ENCODE measurements around the gene APOA5. TPM values are rescaled to one million over a fixed set of nuclear protein-coding genes. Genes with fewer than 3 reads are reported as not detected.

Gene APOA5
- total and polyA plus RNA-seq, 2 of the 13 experiments (the other 11 are each of a cell fraction or from before 2014, with no cell fraction given) = 44.0 to 49.1 TPM

DNA sequence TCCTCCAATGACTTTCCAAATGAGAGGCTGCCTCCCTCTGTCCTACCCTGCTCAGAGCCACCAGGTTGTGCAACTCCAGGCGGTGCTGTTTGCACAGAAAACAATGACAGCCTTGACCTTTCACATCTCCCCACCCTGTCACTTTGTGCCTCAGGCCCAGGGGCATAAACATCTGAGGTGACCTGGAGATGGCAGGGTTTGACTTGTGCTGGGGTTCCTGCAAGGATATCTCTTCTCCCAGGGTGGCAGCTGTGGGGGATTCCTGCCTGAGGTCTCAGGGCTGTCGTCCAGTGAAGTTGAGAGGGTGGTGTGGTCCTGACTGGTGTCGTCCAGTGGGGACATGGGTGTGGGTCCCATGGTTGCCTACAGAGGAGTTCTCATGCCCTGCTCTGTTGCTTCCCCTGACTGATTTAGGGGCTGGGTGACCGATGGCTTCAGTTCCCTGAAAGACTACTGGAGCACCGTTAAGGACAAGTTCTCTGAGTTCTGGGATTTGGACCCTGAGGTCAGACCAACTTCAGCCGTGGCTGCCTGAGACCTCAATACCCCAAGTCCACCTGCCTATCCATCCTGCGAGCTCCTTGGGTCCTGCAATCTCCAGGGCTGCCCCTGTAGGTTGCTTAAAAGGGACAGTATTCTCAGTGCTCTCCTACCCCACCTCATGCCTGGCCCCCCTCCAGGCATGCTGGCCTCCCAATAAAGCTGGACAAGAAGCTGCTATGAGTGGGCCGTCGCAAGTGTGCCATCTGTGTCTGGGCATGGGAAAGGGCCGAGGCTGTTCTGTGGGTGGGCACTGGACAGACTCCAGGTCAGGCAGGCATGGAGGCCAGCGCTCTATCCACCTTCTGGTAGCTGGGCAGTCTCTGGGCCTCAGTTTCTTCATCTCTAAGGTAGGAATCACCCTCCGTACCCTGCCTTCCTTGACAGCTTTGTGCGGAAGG lies 40.9 kb upstream of the APOA5 start (continued):
- peak; percentile 82; the same call in 1 of the 2 replicates for TF ChIP-seq FOXA1 (IDR thresholded peaks at IDR 0.05)
- TF ChIP-seq FOXA1 (CRISPR knock-in tag; IDR thresholded peaks at IDR 0.05) = peak; percentile 99
- TF ChIP-seq, protein P1, sequence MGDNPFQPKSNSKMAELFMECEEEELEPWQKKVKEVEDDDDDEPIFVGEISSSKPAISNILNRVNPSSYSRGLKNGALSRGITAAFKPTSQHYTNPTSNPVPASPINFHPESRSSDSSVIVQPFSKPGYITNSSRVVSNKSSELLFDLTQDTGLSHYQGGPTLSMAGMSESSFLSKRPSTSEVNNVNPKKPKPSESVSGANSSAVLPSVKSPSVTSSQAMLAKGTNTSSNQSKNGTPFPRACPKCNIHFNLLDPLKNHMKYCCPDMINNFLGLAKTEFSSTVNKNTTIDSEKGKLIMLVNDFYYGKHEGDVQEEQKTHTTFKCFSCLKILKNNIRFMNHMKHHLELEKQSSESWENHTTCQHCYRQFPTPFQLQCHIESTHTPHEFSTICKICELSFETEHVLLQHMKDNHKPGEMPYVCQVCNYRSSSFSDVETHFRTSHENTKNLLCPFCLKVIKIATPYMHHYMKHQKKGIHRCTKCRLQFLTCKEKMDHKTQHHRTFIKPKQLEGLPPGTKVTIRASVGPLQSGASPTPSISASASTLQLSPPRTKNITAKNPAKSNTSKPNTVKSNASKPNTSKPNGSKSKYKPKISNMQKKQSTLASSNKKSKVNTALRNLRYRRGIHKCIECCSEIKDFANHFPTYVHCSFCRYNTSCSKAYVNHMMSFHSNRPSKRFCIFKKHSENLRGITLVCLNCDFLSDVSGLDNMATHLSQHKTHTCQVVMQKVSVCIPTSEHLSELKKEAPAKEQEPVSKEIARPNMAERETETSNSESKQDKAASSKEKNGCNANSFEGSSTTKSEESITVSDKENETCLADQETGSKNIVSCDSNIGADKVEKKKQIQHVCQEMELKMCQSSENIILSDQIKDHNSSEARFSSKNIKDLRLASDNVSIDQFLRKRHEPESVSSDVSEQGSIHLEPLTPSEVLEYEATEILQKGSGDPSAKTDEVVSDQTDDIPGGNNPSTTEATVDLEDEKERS (CRISPR knock-in tag; IDR thresholded peaks at IDR 0.05) = peak; percentile 35; the same call in 1 of the 2 replicates
- TF ChIP-seq ZIK1 (CRISPR knock-in tag; IDR thresholded peaks at IDR 0.05; ENCODE audit: borderline replicate concordance, low read depth) = no peak
- 0 out of 2 replicates have a peak, but pooled peaks have one; percentile 88 for TF ChIP-seq FUBP1 (CRISPR knock-in tag; IDR thresholded peaks at IDR 0.05; ENCODE audit: borderline replicate concordance)
- TF ChIP-seq HCFC1 (IDR thresholded peaks at IDR 0.05; ENCODE audit: low read depth, low read length) = no peak
- peak; percentile 94; the same call in 1 of the 2 replicates for TF ChIP-seq KDM4B (CRISPR knock-in tag; IDR thresholded peaks at IDR 0.05)
- peak; percentile 95 for TF ChIP-seq ATF2 (CRISPR knock-in tag; IDR thresholded peaks at IDR 0.05)
- TF ChIP-seq, protein P2, sequence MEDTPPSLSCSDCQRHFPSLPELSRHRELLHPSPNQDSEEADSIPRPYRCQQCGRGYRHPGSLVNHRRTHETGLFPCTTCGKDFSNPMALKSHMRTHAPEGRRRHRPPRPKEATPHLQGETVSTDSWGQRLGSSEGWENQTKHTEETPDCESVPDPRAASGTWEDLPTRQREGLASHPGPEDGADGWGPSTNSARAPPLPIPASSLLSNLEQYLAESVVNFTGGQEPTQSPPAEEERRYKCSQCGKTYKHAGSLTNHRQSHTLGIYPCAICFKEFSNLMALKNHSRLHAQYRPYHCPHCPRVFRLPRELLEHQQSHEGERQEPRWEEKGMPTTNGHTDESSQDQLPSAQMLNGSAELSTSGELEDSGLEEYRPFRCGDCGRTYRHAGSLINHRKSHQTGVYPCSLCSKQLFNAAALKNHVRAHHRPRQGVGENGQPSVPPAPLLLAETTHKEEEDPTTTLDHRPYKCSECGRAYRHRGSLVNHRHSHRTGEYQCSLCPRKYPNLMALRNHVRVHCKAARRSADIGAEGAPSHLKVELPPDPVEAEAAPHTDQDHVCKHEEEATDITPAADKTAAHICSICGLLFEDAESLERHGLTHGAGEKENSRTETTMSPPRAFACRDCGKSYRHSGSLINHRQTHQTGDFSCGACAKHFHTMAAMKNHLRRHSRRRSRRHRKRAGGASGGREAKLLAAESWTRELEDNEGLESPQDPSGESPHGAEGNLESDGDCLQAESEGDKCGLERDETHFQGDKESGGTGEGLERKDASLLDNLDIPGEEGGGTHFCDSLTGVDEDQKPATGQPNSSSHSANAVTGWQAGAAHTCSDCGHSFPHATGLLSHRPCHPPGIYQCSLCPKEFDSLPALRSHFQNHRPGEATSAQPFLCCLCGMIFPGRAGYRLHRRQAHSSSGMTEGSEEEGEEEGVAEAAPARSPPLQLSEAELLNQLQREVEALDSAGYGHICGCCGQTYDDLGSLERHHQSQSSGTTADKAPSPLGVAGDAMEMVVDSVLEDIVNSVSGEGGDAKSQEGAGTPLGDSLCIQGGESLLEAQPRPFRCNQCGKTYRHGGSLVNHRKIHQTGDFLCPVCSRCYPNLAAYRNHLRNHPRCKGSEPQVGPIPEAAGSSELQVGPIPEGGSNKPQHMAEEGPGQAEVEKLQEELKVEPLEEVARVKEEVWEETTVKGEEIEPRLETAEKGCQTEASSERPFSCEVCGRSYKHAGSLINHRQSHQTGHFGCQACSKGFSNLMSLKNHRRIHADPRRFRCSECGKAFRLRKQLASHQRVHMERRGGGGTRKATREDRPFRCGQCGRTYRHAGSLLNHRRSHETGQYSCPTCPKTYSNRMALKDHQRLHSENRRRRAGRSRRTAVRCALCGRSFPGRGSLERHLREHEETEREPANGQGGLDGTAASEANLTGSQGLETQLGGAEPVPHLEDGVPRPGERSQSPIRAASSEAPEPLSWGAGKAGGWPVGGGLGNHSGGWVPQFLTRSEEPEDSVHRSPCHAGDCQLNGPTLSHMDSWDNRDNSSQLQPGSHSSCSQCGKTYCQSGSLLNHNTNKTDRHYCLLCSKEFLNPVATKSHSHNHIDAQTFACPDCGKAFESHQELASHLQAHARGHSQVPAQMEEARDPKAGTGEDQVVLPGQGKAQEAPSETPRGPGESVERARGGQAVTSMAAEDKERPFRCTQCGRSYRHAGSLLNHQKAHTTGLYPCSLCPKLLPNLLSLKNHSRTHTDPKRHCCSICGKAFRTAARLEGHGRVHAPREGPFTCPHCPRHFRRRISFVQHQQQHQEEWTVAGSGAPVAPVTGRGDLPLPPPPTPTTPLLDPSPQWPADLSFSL (CRISPR knock-in tag; IDR thresholded peaks at IDR 0.05) = no peak
- peak; percentile 66; the same call in 1 of the 2 replicates for TF ChIP-seq ATF3 (CRISPR knock-in tag; IDR thresholded peaks at IDR 0.05)
- no peak for TF ChIP-seq SSRP1 (CRISPR knock-in tag; IDR thresholded peaks at IDR 0.05)
- TF ChIP-seq ZNF230 (CRISPR knock-in tag; IDR thresholded peaks at IDR 0.05) = 0 out of 2 replicates have a peak, but pooled peaks have one; percentile 65
- no peak for TF ChIP-seq MAFF (IDR thresholded peaks at IDR 0.05; ENCODE audit: low read depth, low read length)

Measured in HepG2 (cell line).